ENCODE results near the gene CDKN3. TPM values are rescaled to one million over a fixed set of nuclear protein-coding genes. Genes with fewer than 3 reads are reported as not detected.
"Not testable (repeated sequence)": the region's sequence is repeated elsewhere in the genome, so short reads cannot be mapped to it uniquely, and the experiment has no call there.

The CDKN3 gene
- total RNA-seq, 1 experiment from 2014 or later = 152 TPM

- no peaks in the 10 kb centered on the region; the same call in none of the 2 replicates for H3K27me3 ChIP-seq (replicated peaks)
- H3K4me3 ChIP-seq = no peak overlapping the region
- no peaks in the 10 kb centered on the region for H3K9me3 ChIP-seq (replicated peaks)
- no peak overlapping the region for H3K27ac ChIP-seq
- H3K36me3 ChIP-seq = no peaks in the 10 kb centered on the region
- DNase-seq (ENCODE audit: low read depth in 1 of 2, low spot score in 2 of 2) = no peak
- no peaks in the 10 kb centered on the region for H3K4me1 ChIP-seq (replicated peaks)
These were observed 13.0 kb upstream of the CDKN3 start for GRCh38 chr14:54383835-54384234.

GRCh38 chr14:54385556-54385955, 11.3 kb upstream of the CDKN3 start:
- H3K36me3 ChIP-seq = no peaks in the 10 kb centered on the region
- no peaks in the 10 kb centered on the region for H3K9me3 ChIP-seq (replicated peaks)
- no peaks in the 10 kb centered on the region for H3K4me1 ChIP-seq (replicated peaks)
- no peak overlapping the region for H3K27ac ChIP-seq
- H3K4me3 ChIP-seq = no peak overlapping the region
- H3K27me3 ChIP-seq (replicated peaks) = no peaks in the 10 kb centered on the region; the same call in none of the 2 replicates
- DNase-seq (ENCODE audit: low read depth in 1 of 2, low spot score in 2 of 2) = no peak

- Histone ChIP-seq H3K4me3 (no peak overlapping the region), H3K27me3 (replicated peaks) (no peaks in the 10 kb centered on the region; the same call in none of the 2 replicates), H3K27ac (no peak overlapping the region), H3K4me1 (replicated peaks) (no peaks in the 10 kb centered on the region), H3K9me3 (replicated peaks) (no peaks in the 10 kb centered on the region), H3K36me3 (no peaks in the 10 kb centered on the region)
- DNase-seq (ENCODE audit: low read depth in 1 of 2, low spot score in 2 of 2) = no peak
These were observed 9.5 kb upstream of the CDKN3 start for GRCh38 chr14:54387328-54387727.

GRCh38 chr14:54392131-54392859, 4.5 kb upstream of the CDKN3 start:
- no peak overlapping the region for H3K4me3 ChIP-seq
- no peak overlapping the region for H3K27ac ChIP-seq
- DNase-seq (ENCODE audit: low read depth in 1 of 2, low spot score in 2 of 2) = no peak
- H3K9me3 ChIP-seq (replicated peaks) = no peaks in the 10 kb centered on the region
- H3K27me3 ChIP-seq (replicated peaks) = no peaks in the 10 kb centered on the region; the same call in 1 of the 2 replicates
- H3K36me3 ChIP-seq = peaks cover 4% of the 10 kb centered on the region
- no peaks in the 10 kb centered on the region for H3K4me1 ChIP-seq (replicated peaks)

GRCh38 chr14:54392986-54393884, 3.6 kb upstream of the CDKN3 start:
- H3K27ac ChIP-seq; H3K36me3 ChIP-seq; H3K4me1 ChIP-seq (replicated peaks); H3K27me3 ChIP-seq (replicated peaks); H3K9me3 ChIP-seq (replicated peaks); H3K4me3 ChIP-seq; DNase-seq (ENCODE audit: low read depth in 1 of 2, low spot score in 2 of 2): not testable (repeated sequence)

GRCh38 chr14:54394596-54394995, 2.2 kb upstream of the CDKN3 start:
- no peaks in the 10 kb centered on the region for H3K9me3 ChIP-seq (replicated peaks)
- peaks cover 14% of the 10 kb centered on the region for H3K36me3 ChIP-seq
- peaks cover 12% of the 10 kb centered on the region for H3K4me1 ChIP-seq (replicated peaks)
- H3K27ac ChIP-seq = no peak overlapping the region
- H3K27me3 ChIP-seq (replicated peaks) = no peaks in the 10 kb centered on the region
- no peak for DNase-seq (ENCODE audit: low read depth in 1 of 2, low spot score in 2 of 2)
- no peak overlapping the region for H3K4me3 ChIP-seq

GRCh38 chr14:54395284-54395683, 1.5 kb upstream of the CDKN3 start:
- Histone ChIP-seq H3K27ac (no peak overlapping the region), H3K9me3 (replicated peaks) (no peaks in the 10 kb centered on the region), H3K4me3 (no peak overlapping the region), H3K27me3 (replicated peaks) (no peaks in the 10 kb centered on the region), H3K4me1 (replicated peaks) (peaks cover 12% of the 10 kb centered on the region), H3K36me3 (peaks cover 14% of the 10 kb centered on the region)
- DNase-seq (ENCODE audit: low read depth in 1 of 2, low spot score in 2 of 2) = no peak

- H3K27ac ChIP-seq = no peak overlapping the region
- H3K9me3 ChIP-seq (replicated peaks) = no peaks in the 10 kb centered on the region
- no peaks in the 10 kb centered on the region for H3K27me3 ChIP-seq (replicated peaks)
- H3K36me3 ChIP-seq = peaks cover 18% of the 10 kb centered on the region
- no peak overlapping the region for H3K4me3 ChIP-seq
- no peak for DNase-seq (ENCODE audit: low read depth in 1 of 2, low spot score in 2 of 2)
- H3K4me1 ChIP-seq (replicated peaks) = peaks cover 12% of the 10 kb centered on the region
These were observed 1.1 kb upstream of the CDKN3 start for GRCh38 chr14:54395716-54396115.

- Histone ChIP-seq H3K27ac (peak overlapping the region; percentile 50), H3K27me3 (replicated peaks) (no peaks in the 10 kb centered on the region), H3K4me1 (replicated peaks) (peaks cover 12% of the 10 kb centered on the region), H3K9me3 (replicated peaks) (no peaks in the 10 kb centered on the region), H3K36me3 (peaks cover 21% of the 10 kb centered on the region), H3K4me3 (peak overlapping the region; percentile 81)
- no peak for DNase-seq (ENCODE audit: low read depth in 1 of 2, low spot score in 2 of 2)
These were observed 669 bp upstream of the CDKN3 start for GRCh38 chr14:54396183-54396492.

GRCh38 chr14:54399560-54399959, 2.8 kb downstream of the CDKN3 start:
- H3K4me1 ChIP-seq (replicated peaks) = peaks cover 12% of the 10 kb centered on the region
- no peak overlapping the region for H3K27ac ChIP-seq
- no peaks in the 10 kb centered on the region for H3K9me3 ChIP-seq (replicated peaks)
- H3K36me3 ChIP-seq = peaks cover 55% of the 10 kb centered on the region
- DNase-seq (ENCODE audit: low read depth in 1 of 2, low spot score in 2 of 2) = no peak
- H3K27me3 ChIP-seq (replicated peaks) = no peaks in the 10 kb centered on the region
- H3K4me3 ChIP-seq = no peak overlapping the region

GRCh38 chr14:54403401-54404005, 6.7 kb downstream of the CDKN3 start:
- H3K4me3 ChIP-seq; H3K9me3 ChIP-seq (replicated peaks); DNase-seq (ENCODE audit: low read depth in 1 of 2, low spot score in 2 of 2); H3K4me1 ChIP-seq (replicated peaks); H3K27ac ChIP-seq; H3K27me3 ChIP-seq (replicated peaks): not testable (repeated sequence)
- peaks cover 77% of the 10 kb centered on the region for H3K36me3 ChIP-seq

GRCh38 chr14:54410215-54410614, 13.4 kb downstream of the CDKN3 start:
- no peak for DNase-seq (ENCODE audit: low read depth in 1 of 2, low spot score in 2 of 2)
- Histone ChIP-seq H3K27me3 (replicated peaks) (no peaks in the 10 kb centered on the region), H3K9me3 (replicated peaks) (no peaks in the 10 kb centered on the region), H3K36me3 (peaks cover 79% of the 10 kb centered on the region), H3K4me1 (replicated peaks) (no peaks in the 10 kb centered on the region), H3K4me3 (no peak overlapping the region), H3K27ac (no peak overlapping the region)

GRCh38 chr14:54411371-54411770, 14.6 kb downstream of the CDKN3 start:
- Histone ChIP-seq H3K36me3 (peaks cover 85% of the 10 kb centered on the region), H3K27ac (no peak overlapping the region), H3K4me1 (replicated peaks) (no peaks in the 10 kb centered on the region), H3K4me3 (no peak overlapping the region), H3K27me3 (replicated peaks) (no peaks in the 10 kb centered on the region), H3K9me3 (replicated peaks) (no peaks in the 10 kb centered on the region)
- DNase-seq (ENCODE audit: low read depth in 1 of 2, low spot score in 2 of 2) = no peak
